H9 (cell line): ENCODE data around the gene PTPRC. TPM values are rescaled to one million over a fixed set of nuclear protein-coding genes. Genes with fewer than 3 reads are reported as not detected.

Experiments
- DNase-seq: peaks from one replicate; pipeline ENCODE4 v3.0.0-alpha.2; 2017
- H2AFZ ChIP-seq: one replicate; pipeline ENCODE4 v1.6.1; 2013; ENCODE audit warnings: mild to moderate bottlenecking, low read length, control low read depth, moderate library complexity
- H2AK5ac ChIP-seq: 2 replicates; pipeline ENCODE4 v1.6.1; 2013; ENCODE audit warnings: low read length, control low read depth, mixed read lengths; ENCODE audit not compliant: insufficient read length
- H2BK120ac ChIP-seq: one replicate; pipeline ENCODE4 v1.6.1; 2013; ENCODE audit warnings: low read depth, mild to moderate bottlenecking, low read length, control low read depth, inconsistent platforms; ENCODE audit not compliant: poor library complexity, severe bottlenecking
- H2BK12ac ChIP-seq: 2 replicates; pipeline ENCODE4 v1.6.1; 2013; ENCODE audit warnings: low read length, control low read depth, mixed read lengths, low read depth; ENCODE audit not compliant: insufficient read length
- H2BK15ac ChIP-seq: 2 replicates; pipeline ENCODE4 v1.6.1; 2013; ENCODE audit warnings: low read depth, low read length, control low read depth
- H2BK20ac ChIP-seq: one replicate; pipeline ENCODE4 v1.6.1; 2013; ENCODE audit warnings: low read depth, mild to moderate bottlenecking, low read length, control low read depth, inconsistent platforms; ENCODE audit not compliant: poor library complexity, severe bottlenecking
- H2BK5ac ChIP-seq: 2 replicates; pipeline ENCODE4 v1.6.1; 2013; ENCODE audit warnings: low read length, control low read depth, mixed read lengths; ENCODE audit not compliant: insufficient read length
- H3K14ac ChIP-seq: 2 replicates; pipeline ENCODE4 v1.6.1; 2013; ENCODE audit warnings: low read length, control low read depth; ENCODE audit not compliant: insufficient read depth
- H3K18ac ChIP-seq: 2 replicates; pipeline ENCODE4 v1.6.1; 2013; ENCODE audit warnings: low read depth, mild to moderate bottlenecking, mixed read lengths, low read length, control low read depth; ENCODE audit not compliant: insufficient read length
- H3K23ac ChIP-seq: 2 replicates; pipeline ENCODE4 v1.6.1; 2013; ENCODE audit warnings: low read length, control low read depth, mixed read lengths, low read depth; ENCODE audit not compliant: insufficient read length
- H3K23me2 ChIP-seq: 2 replicates; pipeline ENCODE4 v1.6.1; 2013; ENCODE audit warnings: low read depth, mild to moderate bottlenecking, mixed read lengths, low read length, control low read depth; ENCODE audit not compliant: insufficient read length, poor library complexity, severe bottlenecking
- H3K27ac ChIP-seq: 2 replicates; pipeline ENCODE4 v1.5.1; 2013; ENCODE audit warnings: low read length, control low read depth, mixed read lengths, low read depth; ENCODE audit not compliant: insufficient read length
- H3K27me3 ChIP-seq: 2 replicates; pipeline ENCODE4 v1.6.1; 2013; ENCODE audit warnings: low read length, control low read depth, inconsistent platforms; ENCODE audit not compliant: insufficient read depth
- H3K4ac ChIP-seq: 2 replicates; pipeline ENCODE4 v1.6.1; 2013; ENCODE audit warnings: low read depth, mild to moderate bottlenecking, control low read depth, inconsistent platforms, low read length, moderate library complexity
- H3K4me1 ChIP-seq: 2 replicates; pipeline ENCODE4 v1.6.1; 2013; ENCODE audit warnings: low read length, control low read depth, inconsistent platforms; ENCODE audit not compliant: insufficient read depth
- H3K4me2 ChIP-seq: 2 replicates; pipeline ENCODE4 v1.6.1; 2013; ENCODE audit warnings: low read length, control low read depth, mixed read lengths; ENCODE audit not compliant: insufficient read length, insufficient read depth
- H3K56ac ChIP-seq: 2 replicates; pipeline ENCODE4 v1.6.1; 2013; ENCODE audit warnings: low read depth, mild to moderate bottlenecking, mixed read lengths, low read length, control low read depth; ENCODE audit not compliant: insufficient read length
- H3K79me1 ChIP-seq: 2 replicates; pipeline ENCODE4 v1.6.1; 2013; ENCODE audit warnings: low read depth, mild to moderate bottlenecking, moderate library complexity, low read length, control low read depth, inconsistent platforms; ENCODE audit not compliant: insufficient read depth, poor library complexity, severe bottlenecking
- H3K79me2 ChIP-seq: 2 replicates; pipeline ENCODE4 v1.6.1; 2013; ENCODE audit warnings: low read length, control low read depth, inconsistent platforms; ENCODE audit not compliant: insufficient read depth
- H3K9ac ChIP-seq: 2 replicates; pipeline ENCODE4 v1.6.1; 2013; ENCODE audit warnings: low read length, control low read depth, mixed read lengths; ENCODE audit not compliant: insufficient read length; ENCODE audit errors: extremely low read depth
- H3K9me3 ChIP-seq: one replicate; pipeline ENCODE4 v1.6.1; 2013; ENCODE audit warnings: low read depth, low read length, inconsistent platforms; ENCODE audit not compliant: control insufficient read depth
- H3T11ph ChIP-seq: one replicate; pipeline ENCODE4 v1.6.1; 2013; ENCODE audit warnings: mild to moderate bottlenecking, low read length, control low read depth, inconsistent platforms
- H4K20me1 ChIP-seq: one replicate; pipeline ENCODE4 v1.6.1; 2013; ENCODE audit not compliant: control insufficient read depth, insufficient read length, insufficient read depth
- H4K5ac ChIP-seq: 2 replicates; pipeline ENCODE4 v1.6.1; 2013; ENCODE audit warnings: low read depth, mild to moderate bottlenecking, mixed read lengths, low read length, control low read depth; ENCODE audit not compliant: insufficient read length
- H4K8ac ChIP-seq: replicated peaks from 2 replicates; pipeline ENCODE4 v1.6.1; 2013; ENCODE audit warnings: low read length, control low read depth, mixed read lengths, low read depth; ENCODE audit not compliant: insufficient read length
- H4K91ac ChIP-seq: 2 replicates; pipeline ENCODE4 v1.6.1; 2013; ENCODE audit warnings: low read depth, mild to moderate bottlenecking, moderate library complexity, mixed read lengths, low read length, control low read depth; ENCODE audit not compliant: insufficient read length
- H3K27ac Mint-ChIP-seq, 3 experiments: 2 replicates in 2 of 3; 3 replicates in 1 of 3; pipeline ENCODE4 v1.8.0; 2020 to 2021; ENCODE audit warnings: mixed read lengths in 3 of 3, mild to moderate bottlenecking in 1 of 3, moderate library complexity in 1 of 3
- H3K27me3 Mint-ChIP-seq: 2 replicates; pipeline ENCODE4 v1.8.0; 2021; ENCODE audit warnings: low read depth, mild to moderate bottlenecking, moderate library complexity, mixed read lengths
- H3K36me3 Mint-ChIP-seq, 3 experiments: 2 replicates in 2 of 3; 3 replicates in 1 of 3; pipeline ENCODE4 v1.8.0; 2020 to 2021; ENCODE audit warnings: low read depth in 3 of 3, mixed read lengths in 3 of 3; ENCODE audit not compliant: insufficient read depth in 1 of 3
- H3K4me1 Mint-ChIP-seq, 2 experiments: 2 replicates each; pipeline ENCODE4 v1.8.0; 2020; ENCODE audit warnings: mixed read lengths in 2 of 2
- H3K4me3 Mint-ChIP-seq, 2 experiments: 2 replicates in 1 of 2; 3 replicates in 1 of 2; pipeline ENCODE4 v1.8.0; 2020 to 2021; ENCODE audit warnings: mild to moderate bottlenecking in 2 of 2, mixed read lengths in 2 of 2, moderate library complexity in 1 of 2
- H3K9me3 Mint-ChIP-seq, 2 experiments: 2 replicates in 1 of 2; 3 replicates in 1 of 2; pipeline ENCODE4 v1.8.0; 2020; ENCODE audit warnings: mild to moderate bottlenecking in 2 of 2, mixed read lengths in 2 of 2, moderate library complexity in 1 of 2
- total RNA-seq: library from RNA; stranded (reverse); gene quantifications from 2 replicates; pipeline ENCODE4 v1.2.1, GENCODE V29; 2021
- TF ChIP-seq, protein P1 (sequence below): fragments of 200-600 bp; sonication (generic); conservative IDR thresholded peaks from 3 replicates; pipeline ENCODE4 v1.8.0; 2021; ENCODE audit warnings: antibody characterized with exemption, mild to moderate bottlenecking

The PTPRC gene
- total RNA-seq, 1 experiment from 2014 or later: not detected

DNA sequence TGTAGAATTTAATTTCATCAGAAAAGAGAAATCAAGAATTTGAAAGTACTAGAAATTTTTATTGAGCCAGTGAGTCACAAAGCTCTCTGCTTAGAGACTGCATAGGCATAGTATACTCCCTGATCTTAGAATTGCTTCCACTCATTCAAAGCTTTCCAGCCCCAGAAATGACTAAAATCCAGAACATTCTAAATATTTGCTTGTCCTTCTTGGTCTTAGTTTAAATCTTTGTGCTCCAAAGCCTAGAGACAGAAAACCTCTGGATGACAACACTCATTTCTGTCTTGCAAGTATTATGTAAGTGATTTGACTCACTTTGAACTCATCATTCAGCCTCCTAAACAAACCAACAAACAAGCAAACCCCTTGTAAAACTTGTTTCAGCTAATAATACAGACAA lies 74.2 kb downstream of the PTPRC start:
- Mint-ChIP-seq H3K9me3 (peaks cover 0 to 2% of the 10 kb centered on the region in 2 experiments; a peak in 3 of 5 replicates), H3K27me3 (no peaks in the 10 kb centered on the region), H3K36me3 (peaks cover 0 to 4% (median 2%) of the 10 kb centered on the region in 3 experiments; a peak in 5 of 7 replicates), H3K27ac (no peak overlapping the region), H3K4me1 (no peaks in the 10 kb centered on the region), H3K4me3 (no peak overlapping the region)
- H3K9me3 ChIP-seq: no peaks in the 10 kb centered on the region
- no peaks in the 10 kb centered on the region for H3K79me1 ChIP-seq
- H4K8ac ChIP-seq: no peak overlapping the region
- H3K9ac ChIP-seq: no peak overlapping the region
- no peak overlapping the region for H2BK20ac ChIP-seq
- H3K18ac ChIP-seq: no peak overlapping the region
- H2BK12ac ChIP-seq: no peak overlapping the region
- H3K27ac ChIP-seq: no peak overlapping the region
- H3K56ac ChIP-seq: no peak overlapping the region
- H3K23me2 ChIP-seq: no peaks in the 10 kb centered on the region
- no peak overlapping the region for H2BK15ac ChIP-seq
- no peak for DNase-seq
- no peak overlapping the region for H3K23ac ChIP-seq
- no peak overlapping the region for H3K4me2 ChIP-seq
- no peak overlapping the region for H2BK120ac ChIP-seq
- no peak overlapping the region for H4K91ac ChIP-seq
- no peak overlapping the region for H2AFZ ChIP-seq
- no peak overlapping the region for H2BK5ac ChIP-seq
- H3K79me2 ChIP-seq: no peaks in the 10 kb centered on the region
- no peak overlapping the region for H3K14ac ChIP-seq
- no peak overlapping the region for H3K4ac ChIP-seq
- no peaks in the 10 kb centered on the region for H3K27me3 ChIP-seq
- H4K20me1 ChIP-seq: no peaks in the 10 kb centered on the region
- H3K4me1 ChIP-seq: no peaks in the 10 kb centered on the region; the same call in 1 of the 2 replicates
- TF ChIP-seq, protein P1, sequence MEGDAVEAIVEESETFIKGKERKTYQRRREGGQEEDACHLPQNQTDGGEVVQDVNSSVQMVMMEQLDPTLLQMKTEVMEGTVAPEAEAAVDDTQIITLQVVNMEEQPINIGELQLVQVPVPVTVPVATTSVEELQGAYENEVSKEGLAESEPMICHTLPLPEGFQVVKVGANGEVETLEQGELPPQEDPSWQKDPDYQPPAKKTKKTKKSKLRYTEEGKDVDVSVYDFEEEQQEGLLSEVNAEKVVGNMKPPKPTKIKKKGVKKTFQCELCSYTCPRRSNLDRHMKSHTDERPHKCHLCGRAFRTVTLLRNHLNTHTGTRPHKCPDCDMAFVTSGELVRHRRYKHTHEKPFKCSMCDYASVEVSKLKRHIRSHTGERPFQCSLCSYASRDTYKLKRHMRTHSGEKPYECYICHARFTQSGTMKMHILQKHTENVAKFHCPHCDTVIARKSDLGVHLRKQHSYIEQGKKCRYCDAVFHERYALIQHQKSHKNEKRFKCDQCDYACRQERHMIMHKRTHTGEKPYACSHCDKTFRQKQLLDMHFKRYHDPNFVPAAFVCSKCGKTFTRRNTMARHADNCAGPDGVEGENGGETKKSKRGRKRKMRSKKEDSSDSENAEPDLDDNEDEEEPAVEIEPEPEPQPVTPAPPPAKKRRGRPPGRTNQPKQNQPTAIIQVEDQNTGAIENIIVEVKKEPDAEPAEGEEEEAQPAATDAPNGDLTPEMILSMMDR: no peak
- H2AK5ac ChIP-seq: no peak overlapping the region
- no peak overlapping the region for H3T11ph ChIP-seq
- H4K5ac ChIP-seq: no peak overlapping the region
